Esophagus (tissue), 2 donors: Measurements from ENCODE around the gene EXD3. TPM values are rescaled to one million over a fixed set of nuclear protein-coding genes. Genes with fewer than 3 reads are reported as not detected.
"Not testable (repeated sequence)": the region's sequence is repeated elsewhere in the genome, so short reads cannot be mapped to it uniquely, and the experiment has no call there.

Experiments
- H3K27ac ChIP-seq, 2 donors: one replicate each; pipeline ENCODE4 v1.5.1; 2013; ENCODE audit warnings: low read depth in 2 of 2, mild to moderate bottlenecking in 2 of 2, inconsistent platforms in 1 of 2, low read length in 1 of 2, moderate library complexity in 1 of 2
- H3K27me3 ChIP-seq, 2 donors: one replicate each; pipeline ENCODE4 v1.6.1; 2013; ENCODE audit warnings: low read length in 2 of 2, control low read depth in 1 of 2, mild to moderate bottlenecking in 1 of 2; ENCODE audit not compliant: insufficient read depth in 2 of 2, control insufficient read depth in 1 of 2
- H3K36me3 ChIP-seq, 2 donors: one replicate each; pipeline ENCODE4 v1.6.1; 2013; ENCODE audit warnings: low read length in 1 of 2; ENCODE audit not compliant: control insufficient read depth in 2 of 2, insufficient read depth in 2 of 2
- H3K4me1 ChIP-seq, 2 donors: one replicate each; pipeline ENCODE4 v1.6.1; 2013; ENCODE audit warnings: low read length in 1 of 2; ENCODE audit not compliant: control insufficient read depth in 2 of 2, insufficient read depth in 2 of 2
- H3K4me3 ChIP-seq, 2 donors: one replicate each; pipeline ENCODE4 v1.5.1; 2013; ENCODE audit warnings: low read length in 2 of 2, mild to moderate bottlenecking in 2 of 2, low read depth in 1 of 2, moderate library complexity in 1 of 2
- H3K9me3 ChIP-seq, 2 donors: one replicate each; pipeline ENCODE4 v1.6.1; 2013; ENCODE audit warnings: mild to moderate bottlenecking in 2 of 2, low read depth in 1 of 2, low read length in 1 of 2, moderate library complexity in 1 of 2; ENCODE audit not compliant: control insufficient read depth in 2 of 2, insufficient read depth in 1 of 2
- WGBS, 2 donors: extraction: QIAGEN DNeasy Blood & Tissue Kit; methylation state at CpG; one replicate each; pipeline ENCODE4 v1.1.7; 2013; 5-methylcytosine and 5-hydroxymethylcytosine counted together
- polyA plus RNA-seq, 2 donors: library from polyadenylated mRNA; stranded (reverse); fragments of 200-250 nt; gene quantifications; one replicate each; pipeline ENCODE4 v1.2.3, GENCODE V29; 2013
- donor health status: healthy with polysubstance abuse.
- donor health status: Bipolar disorder and iron deficiency.

EXD3 gene
- polyA plus RNA-seq, 2 donors, result 9.7 to 20.8 TPM

DNA sequence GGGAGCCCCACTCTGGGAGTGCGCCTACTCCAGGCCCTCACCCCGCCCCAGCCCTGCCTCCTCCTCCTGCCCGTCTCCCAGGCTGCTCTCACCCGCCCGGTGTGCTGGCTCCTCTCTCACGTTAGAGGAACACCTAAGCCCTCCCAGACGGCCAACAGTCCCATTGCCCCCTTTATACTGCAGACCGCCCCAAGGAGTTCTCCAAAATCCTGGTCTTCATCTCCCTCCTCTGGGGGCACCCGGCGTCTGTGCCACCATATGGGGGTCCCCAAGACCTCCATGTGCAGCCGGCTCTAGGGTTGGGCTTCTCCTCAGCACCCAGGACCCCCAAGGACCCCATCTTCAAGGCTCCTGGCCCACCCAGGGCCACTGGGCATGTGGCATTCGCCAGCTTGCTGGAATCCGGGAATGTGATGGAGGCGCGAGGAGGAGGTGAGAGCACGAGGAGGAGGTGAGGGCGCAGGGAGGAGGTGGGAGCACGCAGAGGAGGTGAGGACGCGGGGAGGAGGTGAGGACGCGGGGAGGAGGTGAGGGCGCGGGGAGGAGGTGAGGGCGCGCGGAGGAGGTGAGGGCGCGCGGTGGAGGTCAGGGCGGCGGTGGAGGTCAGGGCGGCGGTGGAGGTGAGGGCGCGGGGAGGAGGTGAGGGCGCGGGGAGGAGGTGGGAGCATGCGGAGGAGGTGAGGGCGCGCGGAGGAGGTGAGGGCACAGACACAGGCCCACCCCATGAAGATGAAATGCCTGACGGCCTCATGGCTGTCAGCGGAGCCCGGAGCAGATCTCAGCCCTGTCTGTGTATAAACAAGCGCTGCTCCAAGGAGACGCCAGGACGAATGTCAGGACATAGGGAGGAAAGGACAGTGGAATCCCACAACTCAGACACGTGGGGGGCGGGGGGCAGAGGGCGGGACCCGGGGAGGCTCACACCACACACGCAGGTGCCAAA lies 41.2 kb downstream of the EXD3 start:
- Histone ChIP-seq H3K27ac (no peak overlapping the region), H3K27me3 (no peaks in the 10 kb centered on the region), H3K4me3 (no peak overlapping the region), H3K4me1 (no peaks in the 10 kb centered on the region), H3K36me3 (no peaks in the 10 kb centered on the region), H3K9me3 (peaks cover 0 to 2% of the 10 kb centered on the region in 2 donors)
- WGBS, 2 donors, result 90 to 93% methylated on average over 39 to 53 of the region's 53 CpGs

DNA sequence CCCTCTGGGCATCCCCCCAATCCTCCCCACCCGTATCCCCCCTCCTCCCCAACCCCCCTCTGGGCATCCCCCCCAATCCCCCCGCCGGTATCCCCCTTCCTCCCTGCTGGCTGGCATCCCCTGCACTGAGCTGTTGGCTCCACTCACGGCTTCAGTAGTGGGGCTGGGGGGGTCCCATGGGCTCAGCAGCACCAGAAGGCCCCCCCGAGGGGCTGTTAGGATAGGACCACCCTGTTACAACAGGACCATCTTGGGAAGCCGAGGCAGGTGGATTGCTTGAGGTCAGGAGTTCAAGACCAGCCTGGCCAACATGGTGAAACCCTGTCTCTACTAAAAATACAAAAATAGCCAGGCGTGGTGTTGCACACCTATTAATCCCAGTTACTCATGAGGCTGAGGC lies 42.4 kb downstream of the EXD3 start:
- Histone ChIP-seq H3K4me3 (no peak overlapping the region), H3K4me1 (no peaks in the 10 kb centered on the region), H3K27me3 (no peaks in the 10 kb centered on the region), H3K9me3 (peaks cover 0 to 2% of the 10 kb centered on the region in 2 donors), H3K27ac (no peak overlapping the region), H3K36me3 (no peaks in the 10 kb centered on the region)
- WGBS, 2 donors, result 84 to 88% methylated on average over 5 to 7 of the region's 7 CpGs

DNA sequence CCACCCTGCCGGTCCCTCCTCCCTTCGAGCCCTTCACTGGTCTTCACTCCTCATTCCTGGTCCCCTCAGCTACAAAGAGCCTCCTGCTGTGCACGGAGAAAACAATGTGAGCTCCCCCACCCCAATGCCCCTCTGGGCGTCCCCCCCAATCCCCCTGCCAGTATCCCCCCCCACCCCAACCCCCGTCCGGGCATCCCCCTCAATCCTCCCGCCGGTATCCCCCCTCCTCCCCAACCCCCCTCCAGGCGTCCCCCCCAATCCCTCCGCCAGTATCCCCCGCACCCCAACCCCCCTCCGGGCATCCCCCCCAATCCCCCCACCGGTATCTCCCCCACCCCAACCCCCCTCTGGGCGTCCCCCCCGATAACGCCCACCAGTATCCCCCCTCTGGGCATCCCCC lies 42.8 kb downstream of the EXD3 start:
- H3K4me3 ChIP-seq, result no peak overlapping the region

DNA sequence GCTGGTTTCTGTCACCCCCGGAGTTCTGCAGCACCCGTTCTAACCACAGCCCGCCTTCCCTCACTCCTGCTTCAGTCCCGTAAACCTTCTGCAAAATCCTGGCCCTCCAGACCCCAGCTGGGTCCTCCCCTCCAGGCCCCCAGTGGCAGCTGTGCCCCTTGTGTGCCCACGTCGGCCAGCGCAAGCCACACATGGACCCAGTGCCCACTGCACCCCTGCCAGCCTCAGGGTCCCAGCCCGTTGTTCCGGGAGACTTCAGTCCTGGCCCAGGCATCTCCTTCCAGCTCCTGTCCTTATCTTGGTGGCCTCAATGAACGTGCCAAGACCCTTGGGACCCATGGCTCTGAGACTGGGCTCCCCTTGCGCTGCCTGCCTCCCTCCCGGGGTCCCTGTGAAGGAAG lies 43.2 kb downstream of the EXD3 start:
- Histone ChIP-seq H3K27ac (no peak overlapping the region), H3K9me3 (peaks cover 0 to 2% of the 10 kb centered on the region in 2 donors), H3K4me1 (no peaks in the 10 kb centered on the region), H3K36me3 (no peaks in the 10 kb centered on the region), H3K27me3 (no peaks in the 10 kb centered on the region), H3K4me3 (no peak overlapping the region)
- WGBS, 2 donors, result 93% methylated on average over 12 of the region's 12 CpGs

More for the DNA sequence above, 42.8 kb downstream of the EXD3 start:
- Histone ChIP-seq H3K9me3 (peaks cover 0 to 2% of the 10 kb centered on the region in 2 donors), H3K4me1 (no peaks in the 10 kb centered on the region), H3K36me3 (no peaks in the 10 kb centered on the region), H3K27me3 (no peaks in the 10 kb centered on the region), H3K27ac (no peak overlapping the region)
- WGBS, 2 donors, result 84 to 85% methylated on average over 9 to 16 of the region's 16 CpGs

DNA sequence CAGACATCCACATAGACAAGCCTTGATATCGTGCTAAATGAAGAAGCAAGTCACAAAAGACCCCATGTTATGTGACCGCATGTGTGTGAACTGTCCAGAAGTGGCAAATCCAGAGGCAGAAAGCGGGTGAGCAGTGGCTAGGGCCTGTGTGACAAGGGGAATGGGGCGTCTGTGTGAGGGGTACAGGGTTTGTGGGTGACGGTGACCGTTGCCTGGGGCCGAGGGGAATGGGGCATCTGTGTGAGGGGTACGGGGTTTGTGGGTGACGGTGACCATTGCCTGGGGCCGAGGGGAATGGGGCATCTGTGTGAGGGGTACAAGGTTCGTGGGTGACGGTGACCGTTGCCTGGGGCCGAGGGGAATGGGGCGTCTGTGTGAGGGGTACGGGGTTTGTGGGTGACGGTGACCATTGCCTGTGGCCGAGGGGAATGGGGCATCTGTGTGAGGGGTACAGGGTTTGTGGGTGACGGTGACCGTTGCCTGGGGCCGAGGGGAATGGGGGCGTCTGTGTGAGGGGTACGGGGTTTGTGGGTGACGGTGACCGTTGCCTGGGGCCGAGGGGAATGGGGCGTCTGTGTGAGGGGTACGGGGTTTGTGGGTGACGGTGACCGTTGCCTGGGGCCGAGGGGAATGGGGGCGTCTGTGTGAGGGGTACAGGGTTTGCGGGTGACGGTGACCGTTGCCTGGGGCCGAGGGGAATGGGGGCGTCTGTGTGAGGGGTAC lies 44.1 kb downstream of the EXD3 start:
- not testable (repeated sequence) for H3K4me3 ChIP-seq, H3K4me1 ChIP-seq, H3K9me3 ChIP-seq, H3K27ac ChIP-seq, H3K36me3 ChIP-seq, H3K27me3 ChIP-seq
- WGBS, 2 donors, result 90 to 92% methylated on average over 35 to 37 of the region's 37 CpGs

DNA sequence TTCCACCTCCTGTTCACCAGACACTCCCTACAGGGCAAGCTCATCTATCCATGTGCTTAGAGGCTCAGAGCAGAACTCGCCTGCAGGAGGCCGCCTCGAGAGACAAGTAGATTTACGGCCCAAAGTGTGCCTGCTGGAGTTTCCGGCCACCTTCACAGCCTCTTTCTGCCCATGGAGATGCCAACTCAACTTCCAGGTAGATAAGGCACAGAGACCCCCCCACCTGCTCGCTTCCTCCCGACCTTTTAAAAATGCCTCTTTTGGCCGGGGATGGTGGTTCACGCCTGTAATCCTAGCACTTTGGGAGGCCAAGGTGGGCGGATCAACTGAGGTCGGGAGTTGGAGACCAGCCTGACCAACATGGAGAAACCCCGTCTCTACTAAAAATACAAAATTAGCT lies 46.6 kb downstream of the EXD3 start:
- Histone ChIP-seq H3K9me3 (peaks cover 0 to 2% of the 10 kb centered on the region in 2 donors), H3K4me1 (no peaks in the 10 kb centered on the region), H3K27ac (no peak overlapping the region), H3K4me3 (no peak overlapping the region), H3K36me3 (peaks cover 0 to 3% of the 10 kb centered on the region in 2 donors), H3K27me3 (no peaks in the 10 kb centered on the region)
- 96 to 98% methylated on average over 12 of the region's 12 CpGs for WGBS, 2 donors

DNA sequence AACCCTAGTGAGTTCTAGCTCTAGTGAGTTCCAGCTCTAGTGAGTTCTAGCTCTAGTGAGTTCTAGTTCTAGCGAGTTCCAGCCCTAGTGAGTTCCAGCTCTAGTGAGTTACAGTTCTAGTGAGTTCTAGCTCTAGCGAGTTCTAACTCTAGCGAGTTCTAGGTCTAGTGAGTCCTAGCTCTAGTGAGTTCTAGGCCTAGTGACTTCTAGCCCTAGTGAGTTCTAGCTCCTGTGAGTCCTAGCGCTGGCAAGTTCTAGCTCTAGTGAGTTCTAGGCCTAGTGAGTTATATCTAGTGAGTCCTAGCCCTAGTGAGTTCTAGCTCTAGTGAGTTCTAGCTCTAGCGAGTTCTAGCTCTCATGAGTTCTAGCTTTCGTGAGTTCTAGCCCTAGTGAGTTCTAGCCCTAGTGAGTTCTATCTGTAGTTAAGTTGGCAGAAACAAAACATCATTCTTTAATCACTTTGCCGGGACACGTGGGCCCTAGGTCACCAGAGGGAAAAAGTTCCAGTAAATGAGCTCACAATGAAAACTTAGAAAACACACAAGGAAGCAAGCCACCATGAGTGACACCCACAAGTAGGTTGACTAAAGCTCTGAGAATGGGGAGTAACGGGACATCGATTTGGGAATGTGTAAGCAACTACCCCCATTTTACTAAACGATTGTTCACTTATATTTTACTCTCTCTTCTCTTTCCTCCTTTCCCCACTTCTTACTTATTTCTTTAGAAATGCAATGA lies 47.5 kb downstream of the EXD3 start:
- H3K27me3 ChIP-seq, result no peaks in the 10 kb centered on the region
- H3K4me1 ChIP-seq, result no peaks in the 10 kb centered on the region
- H3K27ac ChIP-seq, result no peak overlapping the region
- no peak overlapping the region for H3K4me3 ChIP-seq
- peaks cover 0 to 5% of the 10 kb centered on the region in 2 donors for H3K36me3 ChIP-seq
- peaks cover 0 to 2% of the 10 kb centered on the region in 2 donors for H3K9me3 ChIP-seq
- 96 to 98% methylated on average over 11 of the region's 11 CpGs for WGBS, 2 donors

DNA sequence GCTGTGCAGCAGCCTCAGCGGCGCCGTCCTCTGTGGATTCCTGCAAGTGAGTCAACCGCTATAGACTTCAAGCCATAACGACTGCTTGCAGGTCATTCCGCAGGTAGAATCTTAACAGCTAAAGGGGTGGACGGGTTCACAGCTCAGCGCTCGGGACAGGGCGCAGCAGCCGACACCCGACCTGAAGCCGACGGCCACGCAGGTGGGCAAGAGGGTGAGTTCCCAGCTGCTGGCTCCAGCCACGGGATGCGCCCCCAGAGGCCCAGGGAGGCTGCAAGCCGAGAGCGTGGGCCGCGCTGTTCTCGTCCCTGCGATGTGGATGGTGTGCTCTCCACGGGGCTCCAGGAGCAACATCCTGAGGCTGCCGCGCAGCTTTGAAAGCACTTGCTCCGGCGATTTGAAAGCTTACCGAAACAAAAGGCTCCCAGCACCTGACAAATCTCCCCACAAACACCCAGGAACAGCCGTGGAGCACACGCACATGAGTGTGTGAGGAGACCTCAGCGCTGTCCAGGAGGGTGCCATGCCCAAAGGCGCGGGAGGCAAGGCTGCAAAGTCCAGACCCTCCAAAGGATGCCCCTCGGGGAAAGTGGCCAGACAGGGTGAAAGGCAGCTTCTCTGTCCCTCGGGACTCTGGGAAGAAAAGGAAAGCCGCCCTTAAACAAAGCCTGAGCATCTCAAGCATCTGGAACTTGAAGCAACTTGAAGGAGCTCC lies 48.7 kb downstream of the EXD3 start:
- no peaks in the 10 kb centered on the region for H3K4me1 ChIP-seq
- H3K9me3 ChIP-seq, result peaks cover 0 to 2% of the 10 kb centered on the region in 2 donors
- H3K27me3 ChIP-seq, result no peaks in the 10 kb centered on the region
- H3K27ac ChIP-seq, result no peak overlapping the region
- no peak overlapping the region for H3K4me3 ChIP-seq
- H3K36me3 ChIP-seq, result peaks cover 0 to 5% of the 10 kb centered on the region in 2 donors
- WGBS, 2 donors, result 93 to 94% methylated on average over 37 of the region's 37 CpGs

DNA sequence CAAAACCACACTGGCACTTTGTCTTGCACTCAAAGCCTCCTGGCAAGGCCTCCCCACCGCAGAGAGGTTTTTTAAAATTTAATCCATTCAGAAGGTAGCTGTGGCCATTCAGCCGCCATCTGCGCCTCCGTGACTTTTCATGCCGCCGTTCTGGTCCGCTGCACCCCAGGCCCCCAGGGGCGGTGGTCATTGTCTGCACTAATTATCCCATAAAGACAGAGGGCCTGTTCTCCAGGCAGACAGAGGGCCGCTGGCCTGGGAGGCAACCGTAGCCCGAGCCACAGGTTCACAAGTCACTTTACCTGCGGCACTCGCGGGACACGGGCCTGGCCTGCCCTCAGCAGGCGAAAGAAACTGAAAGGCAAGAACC lies 49.4 kb downstream of the EXD3 start:
- peaks cover 0 to 5% of the 10 kb centered on the region in 2 donors for H3K36me3 ChIP-seq

More for the DNA sequence above, 49.4 kb downstream of the EXD3 start:
- H3K27ac ChIP-seq, result no peak overlapping the region
- whole genome bisulfite sequencing, 2 donors, result 95% methylated on average over 16 of the region's 16 CpGs
- no peak overlapping the region for H3K4me3 ChIP-seq
- no peaks in the 10 kb centered on the region for H3K27me3 ChIP-seq
- H3K9me3 ChIP-seq, result peaks cover 0 to 2% of the 10 kb centered on the region in 2 donors
- no peaks in the 10 kb centered on the region for H3K4me1 ChIP-seq
